NCI-H2196 treated with DMSO at 0.1 percent for 48 hours (cell line): ENCODE results near the gene SLC25A6.
"Not testable (repeated sequence)": the region's sequence is repeated elsewhere in the genome, so short reads cannot be mapped to it uniquely, and the experiment has no call there.

Experiments
- DNase-seq: peaks from one replicate; lab custom pipeline; 2025; ENCODE audit not compliant: unreplicated experiment; lab: John Stamatoyannopoulos, UW

SLC25A6 gene

DNA sequence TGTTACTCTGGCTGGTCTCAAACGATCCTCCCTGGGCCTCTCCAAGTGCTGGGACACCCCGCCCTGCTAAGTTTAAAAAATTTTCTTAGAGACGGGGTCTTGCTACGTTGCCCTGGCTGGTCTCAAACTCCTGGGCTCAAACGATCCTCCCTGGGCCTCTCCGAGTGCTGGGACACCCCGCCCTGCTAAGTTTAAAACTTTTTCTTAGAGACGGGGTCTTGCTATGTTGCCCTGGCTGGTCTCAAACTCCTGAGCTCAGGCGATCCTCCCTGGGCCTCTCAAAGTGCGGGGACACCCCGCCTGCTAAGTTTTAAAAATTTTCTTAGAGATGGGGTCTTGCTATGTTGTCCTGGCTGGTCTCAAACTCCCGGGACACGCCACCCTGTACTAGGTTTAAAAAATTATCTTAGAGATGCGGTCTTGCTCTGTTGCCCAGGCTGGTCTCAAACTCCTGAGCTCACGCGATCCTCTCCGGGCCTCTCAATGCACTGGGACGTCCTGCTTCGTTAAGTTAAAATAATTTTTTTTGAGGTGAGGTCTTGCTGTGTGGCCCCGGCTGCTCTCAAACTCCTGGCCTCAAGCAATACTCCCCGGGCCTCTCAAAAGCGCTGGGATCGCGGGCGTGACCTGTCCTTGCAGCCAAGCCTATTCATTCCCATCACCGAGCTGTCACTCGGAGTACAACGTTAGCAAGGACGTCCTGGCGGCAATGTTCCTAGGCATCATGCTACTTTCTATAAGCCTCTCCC lies 1.1 kb downstream of the SLC25A6 start:
- DNase-seq, result no peak

DNA sequence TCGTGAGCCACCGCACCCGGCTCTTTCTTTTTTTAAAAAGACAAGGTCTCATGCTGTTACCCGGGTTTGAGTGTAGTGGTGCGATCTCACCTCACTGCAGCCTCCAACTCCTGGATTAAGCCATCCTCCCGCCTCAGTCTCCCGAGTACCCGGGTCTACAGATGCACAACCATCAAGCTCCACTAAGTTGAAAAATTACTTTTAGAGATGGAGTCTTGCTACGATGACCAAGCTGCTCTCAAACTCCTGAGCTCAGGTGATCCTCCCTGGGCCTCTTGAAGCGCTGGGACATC lies 2.0 kb downstream of the SLC25A6 start:
- DNase-seq, result no peak

- no peak for DNase-seq
Observed at GRCh38 chrX:1389181-1389992, 2.5 kb downstream of the SLC25A6 start.

- DNase-seq, result no peak
Observed at GRCh38 chrX:1388651-1389050, 3.3 kb downstream of the SLC25A6 start.

DNA sequence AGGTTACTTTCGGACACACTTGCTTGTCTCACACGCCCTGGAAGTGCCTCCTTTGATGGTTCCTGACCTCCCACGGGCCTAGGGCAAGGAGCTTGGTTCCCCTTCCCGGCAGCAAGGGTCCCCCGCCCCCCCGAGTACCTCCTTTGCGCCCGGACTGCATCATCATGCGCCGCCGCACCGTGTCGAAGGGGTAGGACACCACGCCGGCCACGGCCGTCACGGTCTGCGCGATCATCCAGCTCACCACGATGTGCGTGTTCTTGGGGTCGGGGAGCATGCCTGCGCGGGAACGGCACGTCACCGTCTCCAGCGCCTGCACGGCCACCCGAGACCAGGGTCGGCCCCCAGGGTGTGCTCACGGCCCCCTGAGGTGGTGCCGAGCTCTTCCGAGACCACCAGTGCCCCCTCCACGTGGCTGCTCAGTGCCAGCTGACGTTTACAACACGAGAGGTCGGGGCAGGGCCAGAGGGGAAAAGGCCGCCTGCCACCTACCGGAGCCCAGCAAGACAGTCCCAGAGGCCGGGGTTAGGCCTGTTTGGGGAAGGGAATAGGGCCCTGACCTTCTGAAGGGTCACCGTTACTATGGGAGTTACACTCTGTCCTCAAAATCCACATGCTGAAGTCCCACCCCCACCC lies 4.7 kb downstream of the SLC25A6 start:
- DNase-seq, result no peak

- DNase-seq, result no peak
Observed at GRCh38 chrX:1386338-1387127, 5.4 kb downstream of the SLC25A6 start.

- DNase-seq, result no peak
Observed at GRCh38 chrX:1385253-1386223, 6.4 kb downstream of the SLC25A6 start.

DNA sequence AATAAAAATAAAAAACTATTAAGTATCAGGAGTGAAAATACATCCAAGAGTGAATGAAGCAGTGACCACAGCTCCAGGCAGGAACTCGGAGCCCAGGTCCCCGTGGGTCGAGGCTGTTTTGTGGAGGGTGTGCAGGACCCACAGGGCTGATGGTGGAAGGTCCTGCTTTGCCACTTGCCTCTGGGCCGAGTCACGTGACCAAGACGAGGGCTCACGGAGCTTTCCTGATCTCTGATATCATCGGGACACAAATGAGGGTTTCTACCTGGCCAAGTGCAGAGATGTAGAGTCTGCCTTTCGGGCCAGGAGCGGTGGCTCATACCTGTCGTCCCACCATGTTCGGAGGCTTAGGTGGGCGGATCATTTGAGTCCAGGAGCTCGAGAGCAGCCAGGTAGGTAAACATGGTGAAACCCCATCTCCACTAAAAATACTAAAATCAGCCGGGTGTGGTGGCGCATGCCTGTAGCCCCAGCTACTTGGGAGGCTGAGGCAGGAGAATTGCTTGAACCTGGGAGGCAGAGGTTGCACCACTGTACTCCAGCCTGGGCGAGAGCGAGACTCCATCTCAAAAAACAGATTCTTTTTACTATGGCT lies 7.2 kb downstream of the SLC25A6 start:
- no peak for DNase-seq

DNA sequence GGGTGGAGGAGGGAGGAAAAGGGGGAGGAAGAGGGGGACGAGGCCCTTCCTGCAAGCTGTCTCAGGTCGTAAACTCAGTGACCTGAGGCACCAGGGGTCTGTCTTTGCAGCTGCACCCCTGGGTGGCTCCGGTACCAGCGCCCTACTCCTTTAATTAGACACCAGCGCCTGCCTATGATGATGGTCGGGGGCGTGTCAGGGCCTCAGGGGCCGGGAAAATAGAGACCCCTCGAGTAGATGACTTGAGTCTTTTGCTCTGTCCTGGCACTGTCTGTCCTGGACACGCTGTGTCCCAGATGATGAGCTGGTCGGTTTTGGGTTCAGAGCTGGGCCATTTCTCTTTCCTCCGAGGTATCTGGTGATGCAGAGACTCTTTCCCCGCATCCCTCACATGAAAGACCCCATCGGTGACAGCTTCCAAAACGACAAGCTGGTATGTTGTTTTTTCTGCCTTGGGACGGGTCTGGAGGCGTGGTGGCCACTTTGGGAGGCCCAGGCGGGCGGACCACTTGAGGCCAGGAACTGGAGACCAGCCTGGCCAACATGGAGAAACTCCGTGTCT lies 11.2 kb downstream of the SLC25A6 start:
- no peak for DNase-seq

DNA sequence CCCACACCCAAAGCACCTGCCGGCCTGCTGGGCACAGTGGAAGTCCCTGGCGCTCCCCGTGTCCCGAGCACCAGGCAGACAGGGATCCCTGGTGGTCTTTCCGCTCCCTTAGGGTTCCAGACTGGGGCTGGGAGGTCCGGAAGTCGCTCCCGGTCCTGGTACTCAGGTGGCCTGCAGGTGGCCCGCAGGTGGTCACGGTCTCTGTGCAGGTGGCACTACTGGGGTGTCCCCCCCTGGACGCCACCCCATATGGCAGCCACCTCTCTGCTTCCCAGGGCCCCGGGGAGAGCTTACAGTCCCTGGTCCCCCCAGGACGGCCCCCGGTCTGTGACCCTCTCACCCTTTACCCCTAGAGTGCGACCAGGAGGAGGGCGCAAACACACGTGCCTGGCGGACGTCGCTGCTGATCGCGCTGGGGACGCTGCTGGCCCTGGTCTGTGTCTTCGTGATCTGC lies 13.6 kb downstream of the SLC25A6 start:
- no peak for DNase-seq

DNA sequence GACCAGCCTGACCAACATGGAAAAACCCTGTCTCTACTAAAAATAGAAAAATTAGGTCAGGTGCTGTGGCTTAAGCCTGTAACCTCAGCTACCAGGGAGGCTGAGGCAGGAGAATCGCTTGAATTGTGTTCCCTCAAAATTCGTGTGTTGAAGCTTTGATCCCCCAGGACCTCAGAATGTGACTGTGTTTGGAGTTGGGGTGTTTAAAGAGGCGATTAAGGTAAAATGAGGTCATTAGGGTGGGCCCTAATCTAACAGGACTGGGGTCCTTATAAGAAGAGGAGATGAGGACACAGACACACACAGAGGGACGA lies 23.6 kb downstream of the SLC25A6 start:
- no peak for DNase-seq

GRCh38 chrX:1366363-1366762 lies 25.6 kb downstream of the SLC25A6 start:
- DNase-seq, result not testable (repeated sequence)

DNA sequence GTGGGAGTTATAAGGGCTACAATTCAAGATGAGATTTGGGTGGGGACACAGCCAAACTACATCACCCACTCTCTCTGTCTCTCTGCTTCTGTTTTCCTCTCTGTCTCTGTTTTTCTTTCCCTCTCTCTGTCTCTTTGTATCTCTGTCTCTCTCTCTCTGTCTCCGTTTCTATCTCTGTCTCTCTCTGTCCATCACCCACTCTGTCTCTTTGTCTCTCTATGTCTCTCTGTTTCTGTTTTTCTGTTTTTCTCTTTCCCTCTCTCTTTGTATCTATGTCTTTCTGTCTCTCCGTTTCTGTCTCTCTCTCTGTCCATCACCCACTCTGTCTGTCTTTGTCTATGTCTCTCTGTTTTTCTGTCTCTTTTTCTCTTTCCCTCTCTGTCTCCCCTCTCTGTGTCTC lies 30.0 kb downstream of the SLC25A6 start:
- no peak for DNase-seq

DNA sequence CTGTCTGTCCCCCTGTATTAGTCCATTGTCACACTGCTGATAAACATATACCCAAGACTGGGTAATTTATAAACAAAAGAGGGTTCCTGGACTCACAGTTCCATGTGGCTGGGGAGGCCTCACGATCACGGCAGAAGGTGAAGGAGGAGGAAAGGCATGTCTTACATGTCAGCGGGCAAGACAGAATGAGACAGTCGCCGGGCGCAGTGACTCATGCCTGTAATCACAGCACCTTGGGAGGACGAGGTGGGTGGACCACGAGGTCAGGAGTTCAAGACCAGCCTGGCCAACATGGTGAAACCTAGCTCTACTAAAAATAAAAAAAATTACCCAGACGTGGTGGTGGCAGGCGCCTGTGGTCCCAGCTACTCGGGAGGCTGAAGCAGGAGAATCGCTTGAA lies 30.6 kb downstream of the SLC25A6 start:
- no peak for DNase-seq

- no peak for DNase-seq
Observed at GRCh38 chrX:1360171-1360570, 31.7 kb downstream of the SLC25A6 start.

- DNase-seq, result no peak
Observed at GRCh38 chrX:1359477-1359873, 32.4 kb downstream of the SLC25A6 start.

DNA sequence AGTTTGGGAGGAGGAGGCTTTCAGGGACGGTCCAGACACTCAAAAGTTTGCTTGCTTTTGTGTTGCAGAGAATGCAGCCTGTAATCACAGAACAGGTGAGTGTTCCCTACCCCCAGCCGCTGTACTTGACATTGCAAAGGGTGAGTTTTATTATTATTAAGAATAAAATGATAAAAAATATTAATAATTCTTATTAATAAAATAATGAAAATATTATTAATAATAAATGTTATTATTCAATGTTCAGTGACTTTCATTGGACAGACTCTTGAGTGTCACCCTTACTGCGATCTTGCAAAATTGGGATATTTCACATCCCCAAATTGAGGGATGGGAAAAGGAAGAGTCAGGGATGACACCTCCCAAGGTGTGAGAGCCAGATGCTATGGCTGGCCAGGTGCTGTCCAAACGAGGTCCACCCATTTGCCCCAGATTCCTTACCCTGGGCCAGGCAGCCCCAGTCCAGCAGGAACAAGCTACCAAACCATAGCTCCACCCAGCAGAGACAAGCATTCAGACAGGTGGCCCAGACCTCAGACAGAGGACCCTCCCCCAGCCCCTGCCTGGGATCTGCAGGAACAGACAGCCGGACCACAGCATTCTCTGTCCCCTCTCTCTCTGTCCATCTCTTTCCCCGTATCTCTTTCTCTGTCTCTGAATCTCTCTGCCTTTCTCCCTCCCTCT lies 33.0 kb downstream of the SLC25A6 start:
- DNase-seq, result no peak

DNA sequence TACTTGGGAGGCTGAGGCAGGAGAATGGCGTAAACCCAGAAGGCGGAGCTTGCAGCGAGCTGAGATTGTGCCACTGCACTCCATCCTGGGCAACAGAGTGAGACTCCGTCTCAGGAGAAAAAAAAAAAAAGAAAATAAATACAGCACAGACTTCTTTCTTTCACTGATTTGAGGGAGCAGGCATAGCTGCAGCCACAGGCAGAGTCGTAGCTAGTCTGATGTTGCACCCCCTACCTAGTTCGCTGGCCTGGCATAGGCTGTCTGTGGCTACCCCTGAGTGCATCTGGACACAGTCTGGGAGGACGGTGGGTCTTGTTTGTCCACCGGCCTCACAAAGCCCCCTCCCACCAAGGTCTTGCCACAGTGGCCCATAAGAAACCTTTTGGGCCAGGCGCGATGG lies 33.9 kb downstream of the SLC25A6 start:
- no peak for DNase-seq
